Right kidney (tissue), 9 donors: ENCODE measurements around the gene QPCT.
"Not testable (repeated sequence)": the region's sequence is repeated elsewhere in the genome, so short reads cannot be mapped to it uniquely, and the experiment has no call there.

ENCODE experiments used
- DNase-seq: peaks from one replicate; pipeline ENCODE4 v3.0.0-alpha.2; 2016
- long read RNA-seq, 8 donors: transcript quantifications; one replicate each; lab custom pipeline, GENCODE V29; 2026

Gene QPCT
- long read RNA-seq, donor 1, transcript QPCT-201 (7 exons, 1,739 nt): major isoform, 11 of 12 reads
- long read RNA-seq, donor 1, partial matches to known transcripts: 0 of 12 reads
- long read RNA-seq, donor 1, other reads (novel, unspliced or antisense): 0 of 12 reads
- long read RNA-seq, donor 2, partial matches to known transcripts: 0 of 2 reads
- long read RNA-seq, donor 2, other reads (novel, unspliced or antisense): 0 of 2 reads
- long read RNA-seq, donor 3, transcript QPCT-201 (7 exons, 1,739 nt): major isoform, 7 of 7 reads
- long read RNA-seq, donor 3, partial matches to known transcripts: 0 of 7 reads
- long read RNA-seq, donor 3, other reads (novel, unspliced or antisense): 0 of 7 reads
- long read RNA-seq, donor 4, transcript QPCT-201 (7 exons, 1,739 nt): major isoform, 7 of 8 reads
- long read RNA-seq, donor 4, partial matches to known transcripts: 0 of 8 reads
- long read RNA-seq, donor 4, other reads (novel, unspliced or antisense): 0 of 8 reads
- long read RNA-seq, donor 5, transcript QPCT-201 (7 exons, 1,739 nt): major isoform, 13 of 14 reads
- long read RNA-seq, donor 5, partial matches to known transcripts: 0 of 14 reads
- long read RNA-seq, donor 5, other reads (novel, unspliced or antisense): 0 of 14 reads
- long read RNA-seq, donor 6, partial matches to known transcripts: 0 of 3 reads
- long read RNA-seq, donor 6, other reads (novel, unspliced or antisense): 0 of 3 reads
- long read RNA-seq, donor 7, transcript QPCT-201 (7 exons, 1,739 nt): major isoform, 9 of 9 reads
- long read RNA-seq, donor 7, partial matches to known transcripts: 0 of 9 reads
- long read RNA-seq, donor 7, other reads (novel, unspliced or antisense): 0 of 9 reads
- long read RNA-seq, donor 8, transcript QPCT-201 (7 exons, 1,739 nt): major isoform, 8 of 8 reads
- long read RNA-seq, donor 8, partial matches to known transcripts: 0 of 8 reads
- long read RNA-seq, donor 8, other reads (novel, unspliced or antisense): 0 of 8 reads

- peak; percentile 85 for DNase-seq
Observed at GRCh38 chr2:37344453-37345361, at the start of gene QPCT. Gene QPCT, plus strand, starts transcription at chr2:37344630. Its CDS starts 102 bp downstream, at chr2:37344732.

GRCh38 chr2:37294858-37295257 is 49.6 kb upstream of the QPCT start:
- not testable (repeated sequence) for DNase-seq

GRCh38 chr2:37295469-37296073 is 48.9 kb upstream of the QPCT start:
- DNase-seq: no peak

GRCh38 chr2:37297632-37298031 is 46.8 kb upstream of the QPCT start:
- no peak for DNase-seq

GRCh38 chr2:37300146-37300545 is 44.3 kb upstream of the QPCT start:
- no peak for DNase-seq

GRCh38 chr2:37300578-37300977 is 43.9 kb upstream of the QPCT start:
- no peak for DNase-seq

GRCh38 chr2:37301408-37301807 is 43.0 kb upstream of the QPCT start:
- DNase-seq: no peak

GRCh38 chr2:37302701-37303252 is 41.7 kb upstream of the QPCT start:
- no peak for DNase-seq

- DNase-seq: no peak
Observed at GRCh38 chr2:37306024-37306423, 38.4 kb upstream of the QPCT start.

GRCh38 chr2:37307500-37307899 is 36.9 kb upstream of the QPCT start:
- no peak for DNase-seq

- DNase-seq: no peak
Observed at GRCh38 chr2:37315364-37315763, 29.1 kb upstream of the QPCT start.

- no peak for DNase-seq
Observed at GRCh38 chr2:37316181-37316580, 28.2 kb upstream of the QPCT start.

- DNase-seq: no peak
Observed at GRCh38 chr2:37317746-37318145, 26.7 kb upstream of the QPCT start.

GRCh38 chr2:37318401-37318800 is 26.0 kb upstream of the QPCT start:
- DNase-seq: no peak

GRCh38 chr2:37319754-37320609 is 24.4 kb upstream of the QPCT start:
- no peak for DNase-seq

- no peak for DNase-seq
Observed at GRCh38 chr2:37321029-37321682, 23.3 kb upstream of the QPCT start.

GRCh38 chr2:37322368-37322767 is 22.1 kb upstream of the QPCT start:
- DNase-seq: no peak

GRCh38 chr2:37323176-37323780 is 21.2 kb upstream of the QPCT start:
- no peak for DNase-seq
